CD4-positive, alpha-beta T cell treated with Interleukin-4 for 4 hours (primary cell): ENCODE results near the gene SLC38A7.
"Not testable (repeated sequence)": the region's sequence is repeated elsewhere in the genome, so short reads cannot be mapped to it uniquely, and the experiment has no call there.

ENCODE experiments used
- DNase-seq: peaks from one replicate; pipeline ENCODE4 v3.0.0-alpha.2; 2020

SLC38A7 gene

DNA sequence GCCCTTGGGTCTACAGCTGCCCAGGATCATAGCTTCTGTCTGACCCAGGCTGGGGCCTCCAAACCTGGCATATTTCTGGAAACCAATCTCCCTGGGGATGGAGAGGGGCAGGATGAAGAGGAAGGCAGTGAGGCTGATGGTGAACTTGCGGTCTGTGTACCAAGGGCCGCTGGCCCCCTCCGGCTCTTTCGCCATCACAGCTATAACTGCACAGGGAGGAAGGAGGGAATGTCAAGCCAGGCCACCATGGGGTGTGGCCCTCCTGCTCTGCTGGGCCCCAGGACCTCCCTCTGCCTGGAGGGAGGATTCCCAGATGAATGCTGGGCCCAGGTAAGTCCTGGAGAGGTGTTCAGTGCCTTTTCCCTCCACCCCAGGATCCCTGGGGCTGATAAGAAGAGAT lies 6.3 kb downstream of the SLC38A7 start:
- DNase-seq, result no peak

DNA sequence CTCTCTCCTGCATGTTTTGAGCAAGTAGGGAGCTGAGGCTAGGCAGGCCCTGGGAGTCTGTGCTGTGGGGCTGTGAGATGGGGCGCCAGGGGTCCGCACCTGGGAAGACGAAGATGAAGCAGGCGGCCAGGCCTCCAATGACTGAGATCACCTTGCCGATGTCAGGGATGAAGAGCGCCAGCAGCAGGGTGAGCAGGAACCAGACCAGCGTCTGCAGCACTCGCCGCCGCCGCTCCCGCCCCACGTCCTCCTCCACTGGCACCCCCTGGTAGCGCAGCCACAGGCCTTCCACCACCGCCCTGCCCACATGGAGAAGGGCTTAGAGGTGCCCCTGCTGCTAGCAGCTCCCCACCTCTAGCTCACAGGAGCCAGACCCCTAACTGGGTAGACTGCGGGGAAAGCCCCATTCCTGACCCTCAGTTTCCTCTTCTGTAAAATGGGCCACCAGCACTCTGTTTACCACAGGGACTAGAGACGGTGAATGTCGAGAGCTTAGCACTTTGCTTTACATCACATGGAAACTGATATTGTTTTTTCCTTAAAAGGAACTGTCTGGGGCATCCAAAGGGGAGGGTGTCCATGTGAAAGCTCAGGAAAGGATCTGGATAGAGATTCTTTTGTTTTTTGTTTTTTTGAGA lies 13.5 kb downstream of the SLC38A7 start:
- no peak for DNase-seq

DNA sequence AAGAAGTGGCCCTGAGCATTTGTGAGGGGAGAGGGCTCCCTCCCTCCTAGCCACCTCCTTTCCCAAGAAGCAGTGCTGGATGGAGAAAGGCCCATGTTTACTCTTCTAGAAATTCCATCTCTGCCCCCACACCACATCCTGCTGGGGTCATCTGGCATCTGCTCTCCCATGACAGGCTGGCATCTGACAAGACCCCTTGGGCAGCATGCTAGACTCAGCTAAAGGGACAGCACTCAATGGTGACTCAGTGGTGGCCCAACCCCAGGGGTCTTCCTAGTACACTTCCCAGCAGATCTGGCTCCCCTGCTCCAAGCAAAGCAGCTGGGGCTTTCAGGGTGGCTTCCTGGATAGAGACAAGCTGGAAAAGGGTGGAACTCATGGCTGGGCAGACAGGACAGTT lies 14.4 kb downstream of the SLC38A7 start:
- no peak for DNase-seq

DNA sequence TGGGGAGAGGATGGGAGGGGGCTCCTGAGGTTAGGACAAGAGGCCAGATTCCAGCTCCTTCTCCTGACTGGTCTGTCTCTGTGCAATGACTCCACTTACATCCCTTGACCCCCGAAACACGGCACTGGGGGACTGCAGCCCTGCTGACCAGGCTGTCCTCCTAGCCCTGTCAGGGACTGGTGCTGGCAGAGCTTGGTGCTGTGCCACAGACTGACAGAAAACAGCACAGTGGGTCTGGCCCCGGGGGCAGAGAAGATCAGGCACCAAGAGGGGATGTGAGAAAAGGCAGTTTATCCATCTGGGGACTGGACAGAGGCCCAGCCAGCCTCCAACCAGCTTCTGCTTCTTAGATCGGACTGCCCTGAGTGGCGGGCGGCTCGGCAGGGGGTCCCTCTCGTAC lies 19.4 kb downstream of the SLC38A7 start:
- DNase-seq, result no peak

DNA sequence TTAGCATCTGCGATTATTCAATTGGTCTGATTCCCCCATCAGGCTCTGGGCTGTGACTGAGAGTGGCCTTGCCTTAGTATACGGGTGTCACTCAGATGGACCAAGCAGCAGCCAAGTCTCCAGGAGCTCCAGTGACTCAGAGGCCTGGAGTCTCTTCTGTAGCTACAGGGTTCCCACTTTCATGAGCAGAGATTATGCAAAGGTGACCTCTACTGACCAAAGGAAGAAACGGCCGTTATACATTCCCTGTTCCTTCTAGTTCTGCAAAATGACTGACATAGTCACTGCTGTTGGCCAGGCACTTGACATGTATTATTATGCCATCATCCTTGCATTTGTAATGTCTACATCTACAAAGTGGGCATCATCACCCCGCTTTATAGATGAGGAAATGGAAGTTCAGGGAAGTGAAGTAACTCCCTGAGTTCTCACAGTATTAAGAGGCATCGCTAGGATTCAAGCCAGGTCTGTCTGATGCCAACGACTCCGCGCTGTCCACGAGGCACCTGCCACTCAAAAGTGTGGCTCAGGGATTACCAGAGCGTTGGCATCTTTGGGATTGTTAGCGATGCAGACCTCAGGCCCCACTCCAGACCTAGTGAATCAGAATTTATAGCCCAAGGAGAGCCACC lies 23.3 kb downstream of the SLC38A7 start:
- peak; percentile 29 for DNase-seq

DNA sequence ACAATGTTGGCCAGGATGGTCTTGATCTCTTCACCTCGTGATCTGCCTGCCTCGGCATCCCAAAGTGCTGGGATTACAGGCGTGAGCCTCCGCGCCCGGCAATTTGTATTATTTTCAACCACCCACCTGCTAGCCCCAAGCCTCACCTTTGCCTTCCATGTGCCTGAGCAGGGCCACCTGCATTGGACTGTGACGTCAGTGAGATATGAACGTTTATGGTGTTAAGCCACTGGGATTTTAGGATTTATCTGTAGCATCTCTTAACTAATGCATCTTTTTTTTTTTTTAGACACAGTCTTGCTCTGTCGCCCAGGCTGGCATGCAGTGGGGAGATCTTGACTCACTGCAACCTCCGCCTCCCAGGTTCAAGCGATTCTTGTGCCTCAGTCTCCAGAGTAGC lies 24.7 kb downstream of the SLC38A7 start:
- DNase-seq, result not testable (repeated sequence)

- DNase-seq, result no peak
These were observed 25.8 kb downstream of the SLC38A7 start for GRCh38 chr16:58658796-58659211.

DNA sequence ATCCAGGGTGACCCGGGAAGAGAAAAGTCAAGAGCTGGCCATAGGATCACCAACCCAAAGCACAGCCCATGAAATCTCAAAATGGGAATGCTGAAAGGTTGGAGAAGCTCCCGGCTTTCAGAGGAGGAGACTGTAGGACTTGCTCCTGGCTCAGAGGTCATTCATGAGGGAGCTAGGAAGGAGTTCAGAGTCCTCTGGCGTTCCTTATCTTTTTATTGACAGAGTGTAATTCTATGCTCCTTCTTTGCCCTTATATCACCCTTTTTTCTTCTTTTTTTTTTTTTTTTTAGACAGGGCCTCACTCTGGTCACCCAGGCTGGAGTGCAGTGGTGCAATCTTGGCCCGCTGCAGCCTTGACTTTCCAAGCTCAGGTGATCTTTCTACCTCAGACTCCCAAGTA lies 27.7 kb downstream of the SLC38A7 start:
- no peak for DNase-seq

DNA sequence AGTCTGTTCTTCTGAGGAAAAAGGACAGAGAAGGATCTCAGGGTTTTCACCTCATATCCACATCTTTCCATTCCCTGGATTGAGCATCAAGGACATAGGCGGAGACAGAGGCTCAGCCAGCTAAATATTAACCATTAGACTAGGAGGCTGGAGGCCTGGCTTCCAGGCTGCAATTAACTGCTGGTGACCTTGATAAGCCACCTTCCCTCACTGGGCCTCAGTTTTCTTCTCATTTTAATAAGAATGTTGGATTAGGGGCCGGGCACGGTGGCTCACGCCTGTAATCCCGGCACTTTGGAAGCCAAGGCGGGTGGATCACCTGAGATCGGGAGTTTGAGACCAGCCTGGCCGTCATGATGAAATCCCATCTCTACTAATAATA lies 29.4 kb downstream of the SLC38A7 start:
- no peak for DNase-seq

DNA sequence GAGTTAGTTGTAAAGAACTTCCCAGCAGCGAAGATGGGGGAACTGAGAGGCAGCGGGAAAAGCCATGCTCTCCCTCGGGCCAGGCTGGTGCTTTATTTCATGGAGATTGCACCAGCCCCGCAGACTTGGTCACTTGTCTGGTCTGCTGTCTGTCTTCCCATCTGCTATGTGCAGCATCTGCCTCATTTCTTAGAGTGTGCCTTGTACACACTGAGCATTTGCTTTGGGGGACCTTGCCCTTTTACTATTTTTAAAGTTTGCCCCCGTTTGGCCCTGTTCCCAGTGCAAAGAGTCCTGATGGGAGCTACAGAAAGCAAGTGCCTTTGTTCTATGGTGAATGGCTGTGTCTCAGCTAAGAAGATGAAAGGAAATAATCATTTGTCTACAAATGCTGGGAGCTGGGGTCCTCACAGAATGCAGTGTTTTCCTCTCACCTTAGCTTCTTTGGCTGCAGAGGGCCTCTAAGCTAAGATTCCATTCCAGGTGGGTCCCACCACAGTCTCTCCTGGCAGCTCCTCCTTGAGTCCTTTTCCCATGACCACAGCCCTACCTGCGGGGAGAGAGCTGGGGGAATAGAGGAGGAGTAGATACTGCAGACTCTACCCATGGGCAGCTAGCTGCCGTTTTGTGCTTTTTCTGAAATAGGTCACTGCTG lies 29.9 kb downstream of the SLC38A7 start:
- no peak for DNase-seq

GRCh38 chr16:58652741-58653140 lies 31.8 kb downstream of the SLC38A7 start:
- DNase-seq, result no peak

- DNase-seq, result no peak
These were observed 32.6 kb downstream of the SLC38A7 start for GRCh38 chr16:58651965-58652348.

DNA sequence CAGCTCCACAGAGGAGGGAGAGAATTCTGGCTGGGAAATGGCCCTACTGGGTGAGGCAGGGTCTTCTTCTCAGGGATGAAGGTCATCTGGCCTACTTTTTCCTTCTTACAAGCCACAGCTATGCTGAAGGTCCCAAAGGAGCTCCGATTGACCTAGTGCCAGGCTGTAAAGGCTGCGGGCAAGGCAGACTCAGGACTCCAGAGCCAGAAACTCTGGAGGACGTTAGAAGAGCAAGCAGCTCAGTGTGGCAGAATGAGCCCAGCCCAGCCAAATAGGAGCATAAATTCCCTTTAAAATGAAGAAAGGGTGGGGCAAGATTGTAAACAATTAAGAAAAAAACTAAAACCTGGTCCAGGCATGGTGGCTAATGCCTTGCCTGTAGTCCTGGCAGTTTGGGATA lies 34.9 kb downstream of the SLC38A7 start:
- no peak for DNase-seq

- no peak for DNase-seq
These were observed 37.5 kb downstream of the SLC38A7 start for GRCh38 chr16:58647107-58647506.

DNA sequence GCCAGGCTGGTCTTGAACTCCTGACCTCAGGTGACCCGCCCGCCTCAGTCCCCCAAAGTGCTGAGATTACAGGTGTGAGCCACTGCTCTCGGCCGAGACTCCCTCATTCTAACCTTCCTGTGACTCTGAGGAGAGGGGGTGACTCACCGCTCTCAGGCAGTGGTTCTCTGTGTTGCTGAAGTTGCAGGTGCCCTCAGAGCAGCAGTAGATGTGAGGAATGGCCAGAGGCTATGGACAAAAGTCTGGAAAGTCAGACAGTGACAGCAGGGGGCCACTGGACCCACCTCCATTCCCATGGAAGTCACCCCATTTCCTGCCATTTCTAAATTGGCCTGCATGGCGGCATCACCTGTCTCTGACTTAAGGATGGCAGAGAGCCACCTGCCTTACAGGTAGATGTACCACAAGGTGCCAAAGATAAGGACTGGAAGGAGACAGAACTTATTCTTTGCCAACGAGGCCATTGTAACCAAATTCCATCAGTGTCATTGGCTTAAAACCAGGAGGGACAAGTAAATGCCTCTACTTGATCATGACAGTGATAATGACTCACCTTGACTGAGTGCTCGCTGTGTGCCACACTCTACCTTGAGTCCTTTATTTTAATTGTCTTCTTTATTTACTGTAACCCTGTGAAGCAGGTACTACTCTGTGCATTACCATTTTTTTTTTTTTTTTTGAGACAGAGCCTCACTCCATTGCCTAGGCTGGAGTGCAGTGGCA lies 39.6 kb downstream of the SLC38A7 start:
- DNase-seq, result no peak

DNA sequence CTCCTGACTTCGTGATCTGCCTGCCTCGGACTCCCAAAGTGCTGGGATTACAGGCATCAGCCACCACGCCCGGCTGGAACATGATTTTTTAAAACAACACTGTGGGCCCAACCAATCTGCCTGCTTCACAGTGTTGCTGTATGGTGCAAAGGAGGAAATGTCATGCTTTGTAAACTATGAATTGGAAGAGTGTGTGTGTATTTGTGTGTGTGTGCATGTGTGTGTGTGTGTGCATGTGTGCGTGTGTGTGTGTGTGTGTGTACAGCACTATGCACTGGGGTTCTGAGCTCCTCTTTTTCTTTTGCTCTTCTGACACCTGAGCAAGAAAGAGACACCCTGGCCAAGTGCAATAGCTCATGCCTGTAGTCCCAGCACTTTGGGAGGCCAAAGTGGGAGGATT lies 40.5 kb downstream of the SLC38A7 start:
- no peak for DNase-seq

- no peak for DNase-seq
These were observed 43.6 kb downstream of the SLC38A7 start for GRCh38 chr16:58640949-58641348.

DNA sequence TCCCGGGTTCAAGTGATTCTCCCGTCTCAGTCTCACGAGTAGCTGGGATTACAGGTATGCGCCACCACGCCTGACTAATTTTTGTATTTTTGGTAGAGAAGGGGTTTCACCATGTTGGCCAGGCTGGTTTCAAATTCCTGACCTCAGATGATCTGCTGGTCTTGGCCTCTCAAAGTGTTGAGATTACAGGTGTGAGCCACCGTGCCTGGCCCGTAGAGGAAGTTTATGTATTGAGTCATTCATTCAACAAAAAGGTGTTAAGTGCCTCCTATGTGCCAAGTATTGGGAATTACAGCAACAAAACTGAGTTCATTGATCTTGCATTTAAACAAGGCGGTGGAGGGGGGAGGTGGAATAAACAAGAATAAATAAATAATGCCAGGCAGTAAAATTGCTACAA lies 44.7 kb downstream of the SLC38A7 start:
- no peak for DNase-seq

- no peak for DNase-seq
These were observed 45.3 kb downstream of the SLC38A7 start for GRCh38 chr16:58639230-58639629.

- no peak for DNase-seq
These were observed 46.2 kb downstream of the SLC38A7 start for GRCh38 chr16:58638148-58639036.

- DNase-seq, result not testable (repeated sequence)
These were observed 47.5 kb downstream of the SLC38A7 start for GRCh38 chr16:58637021-58637420.

GRCh38 chr16:58636466-58636865 lies 48.1 kb downstream of the SLC38A7 start:
- no peak for DNase-seq

- no peak for DNase-seq
These were observed 49.1 kb downstream of the SLC38A7 start for GRCh38 chr16:58635502-58635901.
